ENCODE results near the gene TAS1R1.

Gene TAS1R1

GRCh38 chr1:6601049-6601922, 46.2 kb downstream of the TAS1R1 start:
- TF ChIP-seq CTCF (IDR thresholded peaks at IDR 0.05; ENCODE audit: low read depth, low read length, poor library complexity, severe bottlenecking) (peak; percentile 37), EZH2phosphoT487 (IDR thresholded peaks at IDR 0.05; ENCODE audit: borderline replicate concordance, low read length) (no peak)
- no peaks in the 10 kb centered on the region for H3K9me3 ChIP-seq (ENCODE audit: control insufficient read depth, insufficient read depth, low read length)
- no peak overlapping the region for H3K27ac ChIP-seq (ENCODE audit: low read depth, low read length)
- peak overlapping the region; percentile 93 for H3K4me2 ChIP-seq (ENCODE audit: low read length)
- H3K36me3 ChIP-seq (ENCODE audit: control insufficient read depth, low read length) = peaks cover 10% of the 10 kb centered on the region; the same call in 1 of the 2 replicates
- peaks cover 10% of the 10 kb centered on the region; the same call in 1 of the 2 replicates for H4K20me1 ChIP-seq (ENCODE audit: control insufficient read depth, insufficient read depth, low read depth, low read length)
- peaks cover 10% of the 10 kb centered on the region for H3F3A ChIP-seq (ENCODE audit: control insufficient read depth, insufficient read depth)
- peaks cover 25% of the 10 kb centered on the region for H3K79me2 ChIP-seq (ENCODE audit: control insufficient read depth, low read length)
- peak overlapping the region; percentile 80 for H3K4me3 ChIP-seq (ENCODE audit: low read length)
- no peaks in the 10 kb centered on the region for H3K9me2 ChIP-seq (replicated peaks; ENCODE audit: control insufficient read depth, low read length)
- H3K4me1 ChIP-seq (ENCODE audit: control insufficient read depth, low read length) = peaks cover 45% of the 10 kb centered on the region
- H3K27me3 ChIP-seq (ENCODE audit: control insufficient read depth, low read length) = peaks cover 43% of the 10 kb centered on the region

GRCh38 chr1:6601923-6602668, 47.0 kb downstream of the TAS1R1 start:
- Histone ChIP-seq H3K4me3 (ENCODE audit: low read length) (peak overlapping the region; percentile 80), H3K27ac (ENCODE audit: low read depth, low read length) (no peak overlapping the region), H3K9me2 (replicated peaks; ENCODE audit: control insufficient read depth, low read length) (no peaks in the 10 kb centered on the region), H3K4me2 (ENCODE audit: low read length) (peak overlapping the region; percentile 93), H4K20me1 (ENCODE audit: control insufficient read depth, insufficient read depth, low read depth, low read length) (peaks cover 10% of the 10 kb centered on the region; the same call in 1 of the 2 replicates), H3K4me1 (ENCODE audit: control insufficient read depth, low read length) (peaks cover 45% of the 10 kb centered on the region), H3K36me3 (ENCODE audit: control insufficient read depth, low read length) (peaks cover 9% of the 10 kb centered on the region; the same call in 1 of the 2 replicates), H3F3A (ENCODE audit: control insufficient read depth, insufficient read depth) (peaks cover 10% of the 10 kb centered on the region), H3K27me3 (ENCODE audit: control insufficient read depth, low read length) (peaks cover 43% of the 10 kb centered on the region), H3K79me2 (ENCODE audit: control insufficient read depth, low read length) (peaks cover 25% of the 10 kb centered on the region), H3K9me3 (ENCODE audit: control insufficient read depth, insufficient read depth, low read length) (no peaks in the 10 kb centered on the region)
- TF ChIP-seq CTCF (IDR thresholded peaks at IDR 0.05; ENCODE audit: low read depth, low read length, poor library complexity, severe bottlenecking) = peak; percentile 24
- no peak for TF ChIP-seq EZH2phosphoT487 (IDR thresholded peaks at IDR 0.05; ENCODE audit: borderline replicate concordance, low read length)

- Histone ChIP-seq H3K36me3 (ENCODE audit: control insufficient read depth, low read length) (peaks cover 3% of the 10 kb centered on the region; the same call in 1 of the 2 replicates), H4K20me1 (ENCODE audit: control insufficient read depth, insufficient read depth, low read depth, low read length) (peaks cover 10% of the 10 kb centered on the region; the same call in 1 of the 2 replicates), H3K27ac (ENCODE audit: low read depth, low read length) (no peak within 1 kb of the TSS), H3K79me2 (ENCODE audit: control insufficient read depth, low read length) (peaks cover 25% of the 10 kb centered on the region), H3K4me1 (ENCODE audit: control insufficient read depth, low read length) (peaks cover 45% of the 10 kb centered on the region), H3K4me3 (ENCODE audit: low read length) (peak within 1 kb of the TSS; percentile 80), H3K27me3 (ENCODE audit: control insufficient read depth, low read length) (peaks cover 43% of the 10 kb centered on the region), H3K9me3 (ENCODE audit: control insufficient read depth, insufficient read depth, low read length) (no peaks in the 10 kb centered on the region), H3K9me2 (replicated peaks; ENCODE audit: control insufficient read depth, low read length) (no peaks in the 10 kb centered on the region), H3K4me2 (ENCODE audit: low read length) (peak within 1 kb of the TSS; percentile 93), H3F3A (ENCODE audit: control insufficient read depth, insufficient read depth) (peaks cover 10% of the 10 kb centered on the region)
- TF ChIP-seq EZH2phosphoT487 (IDR thresholded peaks at IDR 0.05; ENCODE audit: borderline replicate concordance, low read length) = no peak
- no peak for TF ChIP-seq CTCF (IDR thresholded peaks at IDR 0.05; ENCODE audit: low read depth, low read length, poor library complexity, severe bottlenecking)
Observed at GRCh38 chr1:6602669-6603237, 47.6 kb downstream of the TAS1R1 start, which contains the start of gene KLHL21. Gene KLHL21 (minus strand): TSS chr1:6602869. CDS start chr1:6602817, 52 bp downstream.
